Heart left ventricle (tissue), 13 donors: ENCODE measurements around the gene RNF182.

Source experiments
- POLR2A ChIP-seq, 2 donors: fragments of 450-650 bp; IDR thresholded peaks; one replicate each; pipeline ENCODE4 v1.6.1; 2017; ENCODE audit warnings: antibody characterized with exemption in 2 of 2, mild to moderate bottlenecking in 2 of 2, moderate library complexity in 2 of 2
- TF ChIP-seq, protein P1 (sequence below), 12 donors: fragments of 200-600 bp; sonication (generic) in 4 of 12; IDR thresholded peaks; one replicate each; pipeline versions ENCODE4 v1.5.0 to v1.8.0; 2018 to 2022; ENCODE audit warnings: antibody characterized with exemption in 12 of 12, mild to moderate bottlenecking in 5 of 12
- donor health status: ischemic (EF 13 %, LVEDD 7.1; RV severe dilation, severe dysfunction).
- donor health status: DM: no; HTN: yes; CAD: no.
- donor health status: DM: no; HTN: no; CAD: no.
- donor health status: ischemic (EF 25% LVEDD 6.9; RV normal size, moderate dysfunction).
- donor health status: ischemic (EF 25% LVEDD 5.7; RV mildly dilated, moderate dysfunction).
- donor health status: ischemic (EF 35%, LVEDD 5.7; RV mildly dilated, moderate dysfunction).
- donor health status: nonischemic (EF 11% LVEDD 7.7; RV severe dilation, severe dysfunction).
- donor health status: DM: yes; HTN: yes; CAD: no.
- donor health status: PGD.
- donor health status: ischemic (EF 29% LVEDD 5.4; RV normal size, mild dysfunction).
- donor health status: nonischemic (EF 23%, LVEDD 6.1; RV moderate dilation, normal function).

GRCh38 chr6:14028631-14029030 lies 103.9 kb downstream of the RNF182 start:
- TF ChIP-seq, protein P1, sequence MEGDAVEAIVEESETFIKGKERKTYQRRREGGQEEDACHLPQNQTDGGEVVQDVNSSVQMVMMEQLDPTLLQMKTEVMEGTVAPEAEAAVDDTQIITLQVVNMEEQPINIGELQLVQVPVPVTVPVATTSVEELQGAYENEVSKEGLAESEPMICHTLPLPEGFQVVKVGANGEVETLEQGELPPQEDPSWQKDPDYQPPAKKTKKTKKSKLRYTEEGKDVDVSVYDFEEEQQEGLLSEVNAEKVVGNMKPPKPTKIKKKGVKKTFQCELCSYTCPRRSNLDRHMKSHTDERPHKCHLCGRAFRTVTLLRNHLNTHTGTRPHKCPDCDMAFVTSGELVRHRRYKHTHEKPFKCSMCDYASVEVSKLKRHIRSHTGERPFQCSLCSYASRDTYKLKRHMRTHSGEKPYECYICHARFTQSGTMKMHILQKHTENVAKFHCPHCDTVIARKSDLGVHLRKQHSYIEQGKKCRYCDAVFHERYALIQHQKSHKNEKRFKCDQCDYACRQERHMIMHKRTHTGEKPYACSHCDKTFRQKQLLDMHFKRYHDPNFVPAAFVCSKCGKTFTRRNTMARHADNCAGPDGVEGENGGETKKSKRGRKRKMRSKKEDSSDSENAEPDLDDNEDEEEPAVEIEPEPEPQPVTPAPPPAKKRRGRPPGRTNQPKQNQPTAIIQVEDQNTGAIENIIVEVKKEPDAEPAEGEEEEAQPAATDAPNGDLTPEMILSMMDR (IDR thresholded peaks at IDR 0.05): no peak
- TF ChIP-seq POLR2A (IDR thresholded peaks at IDR 0.05): no peak
